HG02678 (cell line): ENCODE results near the gene COPS9.
A peak's percentile ranks its signal among the peaks of the same experiment; 100 is the strongest.

Experiments used
- ATAC-seq: cut with Tn5 transposase; IDR thresholded peaks from one replicate; pipeline ENCODE4 v1.9.1; 2021; ENCODE audit warnings: mild to moderate bottlenecking, moderate library complexity; ENCODE audit not compliant: unreplicated experiment

The COPS9 gene

DNA sequence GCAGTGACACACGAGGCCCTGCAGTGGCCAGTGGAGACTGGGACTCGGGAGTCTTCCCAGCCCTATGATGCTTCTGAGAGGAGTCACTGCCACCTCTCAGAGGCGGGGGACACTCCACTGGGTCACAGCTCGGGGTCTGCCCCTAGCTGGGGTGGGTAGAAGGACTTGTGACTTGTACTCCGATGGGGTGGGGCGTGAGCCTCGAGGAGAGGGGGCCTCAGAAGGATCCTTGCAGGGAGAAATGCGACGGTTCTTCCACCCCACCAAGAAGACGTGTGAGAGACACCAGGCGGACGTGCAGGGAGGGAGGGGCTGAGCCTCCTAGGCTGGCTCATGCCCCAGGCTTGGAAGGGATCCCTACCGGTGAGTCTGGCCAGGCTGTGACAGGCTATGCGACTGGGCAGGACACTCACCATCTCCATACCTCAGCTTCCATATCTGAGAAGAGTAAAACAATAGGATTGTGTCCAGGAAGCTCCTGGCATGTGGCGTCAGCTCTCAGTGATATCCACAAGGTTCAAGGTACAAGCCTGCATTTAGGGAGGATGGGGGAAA, 15.4 kb upstream of the COPS9 start:
- ATAC-seq, result no peak

- no peak for ATAC-seq
These were observed 14.1 kb upstream of the COPS9 start for GRCh38 chr2:240149943-240150784.

DNA sequence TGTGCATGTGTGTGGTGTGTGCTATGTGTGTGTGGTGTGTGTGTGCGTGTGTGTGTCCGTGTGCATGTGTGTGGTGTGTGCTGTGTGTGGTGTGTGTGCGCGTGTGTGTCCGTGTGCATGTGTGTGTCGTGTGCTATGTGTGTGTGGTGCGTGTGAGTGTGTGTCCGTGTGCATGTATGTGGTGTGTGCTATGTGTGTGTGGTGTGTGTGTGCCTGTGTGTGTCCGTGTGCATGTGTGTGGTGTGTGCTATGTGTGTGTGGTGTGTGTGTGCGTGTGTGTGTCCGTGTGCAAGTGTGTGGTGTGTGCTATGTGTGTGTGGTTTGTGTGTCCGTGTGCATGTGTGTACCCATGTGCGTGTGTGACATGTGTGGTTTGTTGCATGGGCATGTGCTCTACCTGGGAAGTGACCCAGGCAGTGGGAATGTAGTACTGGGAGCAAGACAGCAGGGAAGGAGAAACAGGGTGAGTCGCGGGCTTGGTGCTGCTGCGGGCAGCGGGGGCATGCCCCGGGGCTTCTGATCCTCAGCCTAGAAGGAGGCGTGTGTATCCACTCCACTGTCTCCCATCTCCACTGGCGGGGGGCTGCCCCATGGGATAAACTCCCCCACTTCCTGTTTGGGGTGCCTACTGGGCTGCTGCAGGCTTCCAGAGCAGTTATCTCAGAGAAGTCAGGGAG, 11.9 kb upstream of the COPS9 start:
- ATAC-seq, result no peak

GRCh38 chr2:240147382-240147781, 11.3 kb upstream of the COPS9 start:
- no peak for ATAC-seq

- ATAC-seq, result no peak
These were observed 10.6 kb upstream of the COPS9 start for GRCh38 chr2:240146627-240147278.

- no peak for ATAC-seq
These were observed 10.0 kb upstream of the COPS9 start for GRCh38 chr2:240146141-240146561.

DNA sequence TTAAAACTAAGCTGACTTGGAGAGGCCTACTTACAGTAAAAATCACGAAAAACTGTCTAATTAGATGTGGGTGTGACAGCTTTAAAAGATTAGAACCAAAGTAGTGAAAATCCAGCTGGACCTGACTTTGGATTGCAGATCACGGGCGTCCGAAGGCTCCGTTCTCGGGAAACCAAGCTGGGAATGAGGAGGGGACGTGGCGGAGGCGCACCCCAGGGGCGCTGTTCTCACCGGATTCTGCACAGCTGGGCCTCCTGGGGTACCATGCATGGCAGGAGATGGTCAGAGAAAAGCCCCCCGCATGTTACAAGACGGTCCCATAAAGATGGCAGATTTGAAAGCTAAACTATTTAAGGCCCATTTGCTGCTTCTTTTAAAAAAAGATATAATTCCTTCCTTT, 9.4 kb upstream of the COPS9 start:
- no peak for ATAC-seq

DNA sequence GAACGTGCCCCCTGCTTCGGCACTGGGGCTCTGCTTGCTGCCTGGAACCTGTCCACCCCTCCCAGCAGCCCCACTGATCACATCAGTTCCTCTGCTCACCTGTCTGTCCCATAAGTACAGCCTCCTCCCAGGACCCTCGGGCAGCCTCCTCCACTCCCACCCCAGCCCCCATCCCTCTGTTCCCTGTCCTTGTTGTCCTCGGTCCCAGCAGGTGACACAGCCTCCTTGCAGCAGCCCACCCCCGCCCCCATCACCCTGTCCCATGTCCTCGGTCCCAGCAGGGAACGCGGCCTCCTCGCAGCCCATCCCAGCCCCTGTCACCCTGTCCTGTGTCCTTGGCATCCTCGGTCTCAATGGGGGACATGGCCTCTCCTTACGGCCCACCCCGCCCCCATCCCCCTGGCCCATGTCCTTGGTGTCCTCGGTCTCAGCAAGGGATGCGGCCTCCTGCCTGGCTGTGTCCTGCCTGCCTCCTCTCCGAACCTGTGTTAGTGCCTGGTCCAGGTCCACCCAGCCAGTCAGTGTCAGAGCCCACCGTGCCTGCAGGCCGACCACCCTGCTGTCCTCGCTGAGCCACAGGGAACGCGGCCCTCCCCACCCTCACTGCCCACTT, 8.7 kb upstream of the COPS9 start:
- ATAC-seq, result no peak

DNA sequence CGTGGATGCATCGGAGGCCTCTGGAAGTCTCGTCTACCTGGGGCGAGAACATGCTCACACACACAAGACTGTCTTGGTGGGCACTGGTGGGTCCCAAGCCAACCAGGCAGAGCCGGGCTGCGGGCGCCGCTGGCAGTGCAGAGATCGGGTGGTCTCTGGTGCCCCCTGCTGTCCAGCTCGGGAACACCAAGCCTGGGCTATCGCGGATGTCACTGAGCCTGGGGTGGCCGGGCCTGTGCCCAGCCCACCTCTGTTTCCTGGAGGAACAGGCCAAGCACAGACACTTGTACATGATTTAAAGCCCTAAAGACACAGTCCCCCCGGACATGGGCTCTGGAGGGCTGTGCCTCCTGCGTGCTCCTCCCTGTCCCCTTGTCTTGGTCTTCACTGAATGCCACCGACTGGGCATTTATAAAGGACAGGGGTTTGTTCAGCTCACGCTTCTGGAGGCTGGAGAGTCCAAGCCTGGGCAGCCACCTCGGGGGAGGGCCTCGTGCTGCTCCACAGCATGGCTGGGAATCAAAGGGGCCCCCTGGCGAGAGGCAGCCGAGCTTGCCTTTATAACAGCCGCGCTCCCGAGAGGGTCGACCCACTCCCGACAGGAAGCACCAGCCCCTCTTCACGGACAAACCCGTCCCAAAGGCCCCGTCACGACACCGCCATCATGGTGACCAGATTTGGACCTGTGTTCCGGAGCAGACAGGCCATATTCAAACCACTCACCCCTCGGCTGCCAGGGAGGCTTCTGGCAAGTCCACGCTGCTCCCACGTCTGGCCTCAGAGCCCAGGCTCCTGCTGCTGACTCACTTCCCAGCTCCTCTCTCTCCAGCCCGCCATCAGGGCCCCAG, 7.9 kb upstream of the COPS9 start:
- peak; percentile 69 for ATAC-seq

GRCh38 chr2:240143276-240143675, 7.2 kb upstream of the COPS9 start:
- ATAC-seq, result no peak

DNA sequence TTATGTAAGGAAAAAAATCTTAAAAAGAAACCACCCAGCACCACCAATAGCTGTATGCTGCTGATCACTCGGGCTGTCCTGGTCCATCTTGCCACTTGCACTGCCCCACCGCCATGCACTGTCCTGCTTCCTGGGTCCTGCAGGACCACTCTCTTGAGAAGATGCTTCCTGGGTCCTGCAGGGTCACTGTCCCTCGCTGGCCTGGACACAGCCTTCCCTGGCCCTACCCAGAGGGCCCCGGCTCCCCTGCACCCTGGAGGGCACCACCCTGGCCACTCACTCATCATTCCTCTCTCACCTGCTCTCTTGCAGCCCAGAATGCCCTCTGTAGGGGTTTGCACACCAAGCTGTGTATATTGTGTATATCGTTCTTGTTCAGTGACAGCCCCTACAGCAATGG, 6.8 kb upstream of the COPS9 start:
- ATAC-seq, result no peak

DNA sequence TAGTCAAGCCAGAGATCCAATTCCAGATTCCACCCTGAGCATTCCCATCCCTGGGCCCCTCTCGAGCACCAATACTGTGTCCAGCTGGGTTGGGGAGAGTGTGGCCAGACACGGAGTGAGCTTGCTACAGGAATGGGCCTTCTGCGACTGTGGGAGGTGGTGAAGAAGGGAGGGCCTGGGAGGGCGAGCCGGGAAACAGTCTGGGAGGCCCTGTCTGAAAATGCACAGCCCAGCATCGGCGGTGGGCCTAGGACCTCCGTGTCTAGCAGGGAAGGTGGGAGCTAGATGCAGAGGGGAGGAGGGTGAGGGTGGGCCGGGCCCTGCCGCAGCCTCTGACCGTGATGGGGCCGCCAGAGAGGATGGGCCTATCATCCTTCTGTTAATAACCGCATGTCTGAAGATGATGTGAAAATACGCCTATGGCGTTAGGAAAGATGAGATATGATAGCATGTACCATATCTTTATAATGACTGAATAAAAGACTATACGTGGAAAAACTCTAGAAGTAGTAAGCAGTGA, 6.2 kb upstream of the COPS9 start:
- no peak for ATAC-seq

- ATAC-seq, result no peak
These were observed 5.6 kb upstream of the COPS9 start for GRCh38 chr2:240141736-240142135.

- no peak for ATAC-seq
These were observed 4.8 kb upstream of the COPS9 start for GRCh38 chr2:240140920-240141319.

DNA sequence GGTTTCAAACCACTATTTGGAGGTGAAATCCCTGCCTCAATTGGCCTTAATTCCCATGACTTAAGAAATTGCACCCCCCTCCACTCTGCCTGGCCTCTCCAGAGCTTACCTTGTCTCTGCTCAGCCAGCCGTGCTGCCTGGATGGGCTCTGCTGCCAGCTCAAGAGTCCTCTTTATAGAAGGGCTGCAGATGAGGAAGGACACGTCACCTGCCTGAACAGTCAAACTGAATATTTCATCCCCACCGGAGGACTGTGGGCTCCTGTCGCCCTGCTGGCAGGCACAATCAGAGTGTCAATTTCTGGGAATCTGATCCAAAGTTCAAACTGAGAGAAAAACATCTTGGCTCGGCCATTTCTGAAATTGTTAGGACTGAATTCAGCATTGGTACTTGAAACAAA, 4.4 kb upstream of the COPS9 start, which contains the start of gene OTOS:
OTOS (minus strand) TSS at position 148 of the 400 bp plus-strand sequence. CDS start 332 bp downstream, outside the sequence.
- no peak for ATAC-seq

DNA sequence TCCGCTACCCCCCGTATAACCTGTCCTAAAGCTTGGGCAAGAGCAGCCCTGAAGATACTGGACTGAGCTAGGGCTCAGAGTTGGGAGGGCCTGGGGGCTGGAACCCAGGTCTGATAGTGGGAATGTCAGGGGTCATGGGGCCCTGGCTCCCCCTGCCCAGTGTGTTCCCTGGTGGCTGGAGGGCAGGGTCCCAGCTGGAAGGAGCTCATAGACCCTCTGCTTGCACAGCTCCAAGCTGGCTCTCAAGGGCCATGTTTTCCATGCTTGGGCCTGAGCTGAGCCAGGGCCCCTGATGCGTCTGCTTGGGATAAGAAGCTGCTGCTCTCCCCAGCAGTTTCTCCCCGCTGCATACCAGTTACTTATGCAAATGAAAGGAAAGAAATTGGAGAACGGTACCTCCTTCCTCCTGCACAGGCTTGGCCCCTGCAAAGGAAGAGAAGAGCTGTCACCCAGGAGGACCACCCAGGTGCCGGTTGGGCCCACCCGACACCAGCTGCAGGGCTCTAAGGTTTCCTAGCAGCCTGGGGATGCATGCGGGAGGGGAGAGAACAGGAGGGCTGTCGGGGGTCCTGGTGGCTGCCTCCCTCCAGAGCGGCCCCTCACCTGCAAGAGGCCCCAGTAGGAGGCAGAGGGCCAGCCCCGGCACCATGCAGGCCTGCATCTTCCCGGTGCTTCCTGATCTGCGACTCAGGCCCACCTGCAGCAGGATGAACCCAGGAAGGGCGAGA, 3.7 kb upstream of the COPS9 start:
- ATAC-seq, result no peak

DNA sequence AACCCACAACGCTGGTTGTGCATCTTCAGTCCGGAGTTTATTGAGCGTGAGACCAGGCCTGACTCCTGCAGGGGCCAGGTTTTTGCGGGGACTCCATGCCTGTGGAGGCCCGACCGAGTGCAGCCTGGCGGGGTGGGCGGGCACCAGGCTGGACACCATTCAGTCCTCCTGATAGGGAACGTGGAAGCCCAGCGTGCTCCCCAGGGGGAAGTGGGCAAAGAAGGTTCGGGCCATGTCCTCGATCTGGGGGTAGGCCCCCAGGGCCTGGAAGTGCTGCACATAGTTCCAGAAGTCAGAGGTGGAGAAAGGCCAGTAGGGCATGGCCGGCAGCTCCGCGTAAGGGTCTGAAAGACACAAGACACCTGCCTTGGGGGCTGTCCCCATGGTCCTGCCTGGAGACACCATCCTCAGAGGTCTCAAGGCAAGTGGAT, 2.9 kb upstream of the COPS9 start:
- ATAC-seq, result no peak

DNA sequence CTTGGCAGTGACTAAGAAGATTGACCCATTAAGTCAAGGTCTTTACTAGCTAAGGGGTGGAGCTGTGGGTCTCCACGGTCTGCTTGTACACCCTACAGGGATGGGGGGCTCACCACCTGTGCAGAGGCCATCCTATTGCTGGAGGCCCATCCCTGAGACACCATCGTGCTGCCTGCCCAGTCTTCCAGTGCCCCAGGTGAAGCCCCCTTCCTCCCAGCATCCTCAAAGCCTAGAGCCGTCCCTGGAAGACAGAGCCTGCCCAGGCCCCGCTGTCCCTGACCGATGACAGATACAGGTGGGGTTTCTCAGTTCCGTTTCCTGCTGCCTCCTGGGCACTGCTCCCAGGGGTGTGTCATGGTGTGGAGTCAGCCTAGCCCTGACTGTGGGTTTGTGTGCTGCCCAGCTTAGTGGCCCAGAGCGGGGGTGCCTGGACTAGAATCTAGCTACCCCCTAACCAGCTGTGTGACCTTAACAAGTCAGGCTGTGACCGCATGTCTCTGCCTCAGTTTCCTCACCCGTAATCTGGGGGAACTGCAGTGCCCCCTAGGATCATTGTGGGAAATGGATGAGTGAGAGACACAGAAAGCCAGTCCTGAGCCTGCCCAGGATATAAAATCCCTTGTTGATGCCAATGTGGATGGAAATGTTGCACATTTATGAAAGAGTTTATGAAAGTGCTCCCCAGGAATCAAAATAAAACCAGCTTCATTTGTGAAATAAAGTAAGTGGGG, 2.3 kb upstream of the COPS9 start:
- no peak for ATAC-seq
